Jurkat, Clone E6-1 (cell line): Measurements from ENCODE around the gene EFCAB8.

Experiments used
- DNase-seq: peaks from one replicate; pipeline ENCODE4 v3.0.0-alpha.2; 2011; ENCODE audit warnings: low read depth, low spot score
- H3K4me3 ChIP-seq: 2 replicates; pipeline ENCODE4 v1.5.1; 2011; ENCODE audit warnings: mild to moderate bottlenecking, low read length, control low read depth, moderate library complexity

EFCAB8 gene

DNA sequence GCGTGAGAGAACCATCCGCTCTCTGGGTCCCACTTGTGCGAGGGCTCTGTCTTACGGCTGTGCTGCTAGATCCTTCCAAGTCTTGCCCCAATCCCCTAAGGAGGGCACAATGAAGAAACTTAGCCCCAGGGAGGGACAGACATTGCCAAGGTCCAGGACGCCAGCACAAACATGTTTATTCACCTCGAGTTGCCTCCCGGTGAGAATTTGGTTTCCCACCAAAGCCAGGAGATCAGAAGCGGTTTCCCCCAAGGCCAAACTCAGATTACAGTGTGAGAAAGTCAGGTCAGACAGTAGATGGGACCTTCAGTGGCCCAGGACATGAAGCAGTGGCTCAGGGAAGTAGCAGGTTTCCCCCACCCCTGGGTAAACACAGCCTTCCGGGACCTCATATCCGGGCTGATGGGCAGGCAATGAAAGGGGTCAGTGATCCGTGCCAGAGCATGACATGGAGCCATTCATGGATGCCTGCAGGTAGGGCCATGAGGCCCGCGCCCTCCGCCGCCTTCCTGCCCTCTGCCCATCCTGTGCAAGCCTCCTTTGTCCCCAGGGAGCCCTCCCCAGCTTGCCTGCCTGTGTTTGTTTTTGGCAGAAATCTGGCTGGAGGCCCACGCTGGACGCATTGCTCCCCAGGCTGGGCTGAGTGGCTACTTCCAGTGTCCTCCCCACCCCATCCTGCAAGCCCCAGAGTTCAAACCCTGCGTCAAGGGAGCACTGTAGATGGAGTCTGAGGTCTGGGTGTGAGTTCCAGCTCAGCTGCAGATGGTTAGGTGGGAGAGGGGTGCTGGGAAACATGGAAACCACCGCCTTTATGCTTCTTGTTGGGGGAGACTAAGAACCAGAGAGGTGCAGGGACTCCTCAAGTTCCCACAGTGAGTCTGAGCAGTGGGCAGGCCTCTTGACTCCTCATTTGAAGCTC lies 150.8 kb downstream of the EFCAB8 start:
- no peak for DNase-seq
- no peak overlapping the region for H3K4me3 ChIP-seq

DNA sequence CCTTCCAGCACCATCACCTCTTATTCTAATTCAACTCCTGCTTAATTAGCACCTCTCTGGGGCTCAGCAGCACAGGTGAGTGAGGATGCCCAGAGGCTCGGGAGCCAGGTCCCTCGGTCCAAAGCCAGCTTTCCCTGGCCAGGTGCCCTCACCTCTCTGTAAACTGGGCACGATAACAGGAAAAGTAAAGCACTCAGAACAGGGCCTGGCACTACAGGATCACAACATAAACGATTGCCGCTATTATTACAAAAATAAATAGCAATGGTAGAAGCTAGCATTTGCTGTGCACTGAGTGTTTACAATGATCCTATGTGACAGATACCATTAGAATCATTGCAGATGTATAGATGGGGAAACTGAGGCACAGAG lies 151.4 kb downstream of the EFCAB8 start:
- DNase-seq = no peak
- H3K4me3 ChIP-seq = no peak overlapping the region

DNA sequence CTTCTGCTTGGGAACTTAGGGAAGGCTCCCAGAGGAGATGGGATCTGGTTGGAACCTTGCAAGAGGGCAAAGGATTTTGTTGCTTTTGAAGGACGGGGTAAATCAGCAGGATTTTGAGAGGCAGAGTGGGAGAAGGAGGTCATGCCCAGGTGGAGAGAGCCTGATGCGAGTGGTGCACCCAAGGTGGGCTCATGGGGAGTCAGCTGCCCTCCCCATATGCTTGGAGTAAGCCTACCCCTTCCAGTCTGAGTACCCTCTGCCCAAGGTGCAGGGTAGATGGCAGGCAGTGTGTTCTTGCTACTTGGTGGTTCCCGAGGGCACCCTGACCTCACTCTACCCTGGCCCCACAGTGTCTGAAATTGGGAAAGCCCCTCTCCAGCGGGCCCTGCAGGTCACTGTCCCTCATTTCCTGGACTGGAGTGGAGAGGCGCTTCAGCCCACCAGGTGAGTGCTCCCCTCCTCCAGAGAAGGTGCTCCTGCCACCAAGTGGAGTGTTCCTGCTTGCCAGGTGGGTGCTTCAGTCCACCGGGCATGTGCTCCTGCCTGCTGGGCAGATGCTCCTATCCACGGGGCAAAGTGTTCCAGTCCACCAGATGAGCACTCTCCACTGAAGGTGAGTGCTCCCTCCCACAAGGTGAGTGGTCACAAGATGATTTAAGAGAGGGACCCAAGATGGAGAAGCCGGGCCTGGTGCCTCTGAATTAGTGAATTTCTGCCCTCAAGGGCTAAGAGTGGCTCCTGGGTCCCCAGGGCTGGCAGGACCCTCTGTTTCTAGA lies 152.1 kb downstream of the EFCAB8 start:
- DNase-seq = no peak
- H3K4me3 ChIP-seq = no peak overlapping the region
